AG09309 (cell line): ENCODE results near the gene CYTH4.

Experiments
- DNase-seq: peaks from one replicate; pipeline ENCODE4 v3.0.0-alpha.2; 2010; ENCODE audit warnings: low read depth
- H3K4me3 ChIP-seq: 2 replicates; pipeline ENCODE4 v1.5.1; 2011; ENCODE audit warnings: mild to moderate bottlenecking, low read depth, low read length, moderate library complexity; ENCODE audit not compliant: control insufficient read depth
- TF ChIP-seq, protein P1 (sequence below): IDR thresholded peaks from 2 replicates; pipeline ENCODE4 v1.5.1; 2011; ENCODE audit warnings: mild to moderate bottlenecking, low read depth, low read length, inconsistent platforms; ENCODE audit not compliant: insufficient read depth, control insufficient read depth; ENCODE audit errors: missing control alignments

CYTH4 gene

DNA sequence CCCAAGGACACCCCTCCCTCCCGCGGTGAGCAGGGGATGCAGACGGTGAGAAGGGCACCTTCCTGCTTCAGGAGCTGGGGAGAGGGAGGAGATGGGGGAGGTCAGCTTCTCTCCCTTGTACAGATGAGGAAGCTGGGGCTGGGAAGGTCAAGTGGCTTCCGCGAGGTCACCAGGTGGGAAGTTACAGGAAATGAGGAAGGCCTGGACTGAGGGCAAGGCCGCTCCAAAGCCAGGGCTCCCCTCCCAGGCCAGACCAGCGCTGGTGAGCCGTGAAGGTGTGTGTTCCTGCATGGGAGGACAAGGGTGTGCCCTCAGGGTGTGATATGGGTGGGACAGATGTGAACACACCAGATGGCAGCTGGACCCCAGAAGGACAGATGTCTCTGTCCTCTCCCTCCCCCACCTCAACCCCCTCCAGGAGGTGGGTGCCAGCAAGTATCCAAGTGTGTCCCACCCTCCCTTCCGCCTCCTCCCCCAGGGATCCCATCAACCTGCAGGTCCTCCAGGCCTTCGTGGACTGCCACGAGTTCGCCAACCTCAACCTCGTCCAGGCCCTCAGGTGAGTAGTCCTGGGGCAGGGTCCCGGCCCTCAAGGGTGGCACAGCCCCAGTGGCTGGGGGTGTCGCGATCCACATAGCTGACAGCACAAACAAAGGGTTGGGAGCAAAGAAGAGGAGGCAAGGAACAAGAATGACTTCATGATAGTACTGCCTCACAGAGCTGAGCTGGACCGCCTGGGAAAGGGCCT, 16.6 kb downstream of the CYTH4 start:
- no peak overlapping the region for H3K4me3 ChIP-seq
- DNase-seq: no peak
- TF ChIP-seq, protein P1, sequence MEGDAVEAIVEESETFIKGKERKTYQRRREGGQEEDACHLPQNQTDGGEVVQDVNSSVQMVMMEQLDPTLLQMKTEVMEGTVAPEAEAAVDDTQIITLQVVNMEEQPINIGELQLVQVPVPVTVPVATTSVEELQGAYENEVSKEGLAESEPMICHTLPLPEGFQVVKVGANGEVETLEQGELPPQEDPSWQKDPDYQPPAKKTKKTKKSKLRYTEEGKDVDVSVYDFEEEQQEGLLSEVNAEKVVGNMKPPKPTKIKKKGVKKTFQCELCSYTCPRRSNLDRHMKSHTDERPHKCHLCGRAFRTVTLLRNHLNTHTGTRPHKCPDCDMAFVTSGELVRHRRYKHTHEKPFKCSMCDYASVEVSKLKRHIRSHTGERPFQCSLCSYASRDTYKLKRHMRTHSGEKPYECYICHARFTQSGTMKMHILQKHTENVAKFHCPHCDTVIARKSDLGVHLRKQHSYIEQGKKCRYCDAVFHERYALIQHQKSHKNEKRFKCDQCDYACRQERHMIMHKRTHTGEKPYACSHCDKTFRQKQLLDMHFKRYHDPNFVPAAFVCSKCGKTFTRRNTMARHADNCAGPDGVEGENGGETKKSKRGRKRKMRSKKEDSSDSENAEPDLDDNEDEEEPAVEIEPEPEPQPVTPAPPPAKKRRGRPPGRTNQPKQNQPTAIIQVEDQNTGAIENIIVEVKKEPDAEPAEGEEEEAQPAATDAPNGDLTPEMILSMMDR: no peak

DNA sequence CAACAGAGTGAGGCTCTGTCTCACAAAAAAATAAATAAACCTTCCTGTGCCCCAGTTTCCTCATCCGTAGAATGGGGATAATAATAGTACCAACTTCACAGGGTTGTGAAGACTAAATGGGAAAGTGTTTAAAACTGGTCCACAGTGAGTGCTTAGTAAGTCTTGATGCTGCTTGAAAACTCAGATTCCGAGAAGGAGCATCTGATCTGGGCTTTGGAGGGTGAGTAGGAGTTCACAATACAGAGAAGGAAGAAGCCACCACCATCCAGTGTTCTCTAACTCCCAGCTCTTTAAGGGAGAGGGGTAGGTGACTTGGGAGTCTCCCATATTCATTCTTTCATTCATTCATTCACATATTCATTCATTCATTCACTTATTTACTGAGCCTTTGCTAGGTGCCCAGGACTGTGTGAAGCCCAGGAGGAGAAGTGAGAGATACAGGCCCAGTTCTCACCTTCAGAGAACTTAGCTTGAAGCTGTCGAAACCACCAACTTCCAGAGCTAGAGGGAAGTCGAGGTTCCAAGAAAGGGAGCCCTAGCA, 17.7 kb downstream of the CYTH4 start:
- TF ChIP-seq, protein P1: no peak
- DNase-seq: no peak
- H3K4me3 ChIP-seq: no peak overlapping the region

DNA sequence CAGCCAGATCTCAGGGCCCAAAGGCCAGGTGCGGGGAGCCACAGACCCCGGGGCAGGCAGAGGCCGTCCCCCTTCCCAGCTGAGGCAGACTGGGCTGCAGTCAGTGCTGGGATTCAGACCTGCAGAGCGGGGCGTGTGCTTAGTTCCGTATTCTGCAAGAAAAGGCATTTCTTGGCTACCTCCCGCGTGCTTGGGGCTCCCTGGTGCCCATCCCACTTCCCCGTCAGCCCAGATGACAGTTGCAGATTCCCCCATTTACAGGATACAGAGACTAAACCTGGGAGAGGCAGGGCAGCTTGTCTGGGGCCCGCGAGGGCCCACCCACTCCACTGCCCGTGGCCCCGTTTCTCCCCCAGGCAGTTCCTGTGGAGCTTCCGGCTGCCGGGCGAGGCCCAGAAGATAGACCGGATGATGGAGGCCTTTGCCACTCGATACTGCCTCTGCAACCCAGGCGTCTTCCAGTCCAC, 18.3 kb downstream of the CYTH4 start:
- no peak overlapping the region for H3K4me3 ChIP-seq
- DNase-seq: no peak
- TF ChIP-seq, protein P1: no peak

DNA sequence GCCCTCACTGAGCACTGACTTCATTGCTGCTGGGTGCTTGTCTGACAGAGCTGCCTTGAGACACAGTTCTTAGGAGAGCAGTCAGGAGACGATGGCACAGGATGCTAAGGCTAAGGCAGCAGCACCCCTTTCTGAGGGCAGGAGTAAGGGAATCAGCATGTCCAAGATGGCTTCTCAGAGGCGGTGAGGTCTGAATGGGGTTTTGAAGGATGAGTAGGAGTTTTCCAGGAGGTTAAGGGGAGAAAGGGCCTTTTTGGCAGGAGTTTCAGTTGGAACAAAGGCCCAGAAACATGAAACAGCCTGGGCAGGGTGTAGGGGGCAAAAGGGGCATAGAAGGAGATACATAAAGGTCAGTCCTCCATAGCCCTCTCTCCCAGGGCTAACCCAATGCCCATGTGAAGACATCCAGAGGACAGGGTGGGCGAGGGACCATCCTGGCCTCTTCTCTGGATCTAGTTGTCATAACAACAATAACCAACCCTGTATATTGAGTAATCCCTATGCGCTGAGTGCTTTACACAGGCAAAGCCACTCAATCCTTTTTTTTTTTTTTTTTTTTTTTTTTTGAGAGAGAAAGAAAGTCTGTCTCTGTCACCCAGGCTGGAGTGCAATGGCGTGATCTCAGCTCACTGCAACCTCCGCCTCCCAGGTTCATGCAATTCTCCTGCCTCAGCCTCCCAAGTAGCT, 19.0 kb downstream of the CYTH4 start:
- DNase-seq: no peak
- H3K4me3 ChIP-seq: no peak overlapping the region
- TF ChIP-seq, protein P1: no peak

DNA sequence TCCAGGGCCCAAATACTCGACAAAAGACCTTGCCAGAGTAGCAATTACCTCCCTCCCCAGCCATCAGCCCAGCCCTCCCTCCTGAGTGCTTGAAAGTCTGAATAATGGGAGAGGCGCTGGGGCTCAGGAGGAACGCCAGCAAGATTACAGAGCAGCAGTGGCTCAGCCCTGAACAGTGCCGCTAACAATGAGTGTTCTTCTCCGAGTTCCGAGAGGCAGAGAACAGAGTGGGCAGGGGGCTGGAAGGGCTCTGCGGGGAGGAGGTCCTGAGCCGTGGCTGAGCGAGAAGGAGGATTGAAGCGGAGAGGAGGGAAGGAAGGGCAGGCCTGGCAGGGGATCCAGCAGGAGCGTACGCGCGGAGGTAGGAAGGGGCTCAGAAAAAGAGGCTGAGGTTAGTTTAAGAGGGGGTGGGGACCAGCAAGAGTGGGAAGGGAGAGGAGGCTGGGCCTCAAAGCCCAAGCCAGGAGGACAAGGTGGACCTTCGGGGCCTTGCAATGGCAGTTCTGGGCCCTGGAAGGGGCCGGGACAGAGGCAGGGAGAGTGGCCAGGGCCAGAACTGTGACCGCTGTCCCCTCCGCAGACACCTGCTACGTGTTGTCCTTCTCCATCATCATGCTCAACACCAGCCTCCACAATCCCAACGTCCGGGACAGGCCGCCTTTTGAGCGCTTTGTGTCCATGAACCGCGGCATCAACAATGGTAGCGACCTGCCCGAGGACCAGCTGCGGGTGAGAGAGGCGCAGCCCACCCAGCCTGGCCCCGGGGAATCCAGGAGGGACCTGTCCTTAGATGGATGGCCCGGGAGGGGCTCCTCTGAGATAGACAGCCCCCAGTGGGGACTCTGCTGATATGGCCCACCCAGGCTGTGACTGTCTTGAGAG, 20.6 kb downstream of the CYTH4 start:
- TF ChIP-seq, protein P1: no peak
- DNase-seq: no peak
- no peak overlapping the region for H3K4me3 ChIP-seq

DNA sequence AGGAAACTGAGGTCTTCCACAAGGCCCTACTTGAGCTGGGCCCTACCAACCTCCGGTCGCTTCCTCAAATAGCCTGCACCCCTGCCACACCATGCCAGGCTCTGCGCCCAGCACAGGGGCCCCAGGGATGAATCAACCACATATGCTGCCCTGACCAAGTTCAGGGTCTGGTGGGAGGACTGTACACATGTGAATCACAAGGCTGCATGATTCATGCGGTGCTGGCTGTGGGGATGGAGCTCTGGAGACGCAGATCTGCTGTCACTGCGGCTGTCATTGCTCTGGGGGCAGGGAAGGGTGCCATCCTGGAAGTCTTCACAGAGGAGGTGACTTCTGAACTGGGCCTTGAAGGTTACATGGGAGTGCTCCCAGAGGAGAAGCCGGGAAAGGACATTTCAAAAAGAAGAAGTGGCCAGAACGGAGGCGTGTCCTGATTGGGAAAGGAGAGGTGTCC, 21.5 kb downstream of the CYTH4 start:
- TF ChIP-seq, protein P1: no peak
- peak; percentile 69 for DNase-seq
- H3K4me3 ChIP-seq: no peak overlapping the region
